Measurements from ENCODE around the gene SCAI.

- TF ChIP-seq CTCF (IDR thresholded peaks at IDR 0.05), result no peak
- no peak for TF ChIP-seq POLR2A (IDR thresholded peaks at IDR 0.05)
Measured at GRCh38 chr9:124932333-124932732, 211.0 kb downstream of the SCAI start.
